Measurements from ENCODE around the gene RAB3C.

The RAB3C gene

GRCh38 chr5:58737671-58738070 lies 154.8 kb downstream of the RAB3C start:
- DNase-seq, result no peak

- DNase-seq, result no peak
Measured at GRCh38 chr5:58738336-58738735, 155.5 kb downstream of the RAB3C start.

- no peak for DNase-seq
Measured at GRCh38 chr5:58739051-58739450, 156.2 kb downstream of the RAB3C start.

GRCh38 chr5:58740956-58741355 lies 158.1 kb downstream of the RAB3C start:
- no peak for DNase-seq

- no peak for DNase-seq
Measured at GRCh38 chr5:58745350-58745749, 162.5 kb downstream of the RAB3C start.

- no peak for DNase-seq
Measured at GRCh38 chr5:58746321-58746720, 163.4 kb downstream of the RAB3C start.

- DNase-seq, result no peak
Measured at GRCh38 chr5:58750036-58750435, 167.2 kb downstream of the RAB3C start.

GRCh38 chr5:58751222-58751837 lies 168.5 kb downstream of the RAB3C start:
- DNase-seq, result no peak

GRCh38 chr5:58752104-58752503 lies 169.2 kb downstream of the RAB3C start:
- DNase-seq, result no peak

GRCh38 chr5:58753446-58753845 lies 170.6 kb downstream of the RAB3C start:
- DNase-seq, result no peak

GRCh38 chr5:58754250-58754649 lies 171.4 kb downstream of the RAB3C start:
- DNase-seq, result no peak

GRCh38 chr5:58755397-58755796 lies 172.5 kb downstream of the RAB3C start:
- DNase-seq, result no peak

GRCh38 chr5:58759745-58760144 lies 176.9 kb downstream of the RAB3C start:
- DNase-seq, result no peak

GRCh38 chr5:58760222-58760621 lies 177.3 kb downstream of the RAB3C start:
- DNase-seq, result no peak

GRCh38 chr5:58761407-58761806 lies 178.5 kb downstream of the RAB3C start:
- DNase-seq, result no peak

GRCh38 chr5:58763390-58763789 lies 180.5 kb downstream of the RAB3C start:
- no peak for DNase-seq

- DNase-seq, result no peak
Measured at GRCh38 chr5:58764199-58764598, 181.3 kb downstream of the RAB3C start.

GRCh38 chr5:58765058-58765457 lies 182.2 kb downstream of the RAB3C start:
- no peak for DNase-seq

- no peak for DNase-seq
Measured at GRCh38 chr5:58767104-58767503, 184.2 kb downstream of the RAB3C start.

- no peak for DNase-seq
Measured at GRCh38 chr5:58770136-58770535, 187.3 kb downstream of the RAB3C start.

- DNase-seq, result no peak
Measured at GRCh38 chr5:58771796-58772195, 188.9 kb downstream of the RAB3C start.

- no peak for DNase-seq
Measured at GRCh38 chr5:58773744-58774441, 191.0 kb downstream of the RAB3C start.

GRCh38 chr5:58774937-58775336 lies 192.1 kb downstream of the RAB3C start:
- no peak for DNase-seq

GRCh38 chr5:58775701-58776262 lies 192.9 kb downstream of the RAB3C start:
- DNase-seq, result no peak

GRCh38 chr5:58776559-58776958 lies 193.7 kb downstream of the RAB3C start:
- no peak for DNase-seq

Measured in stimulated activated naive CD4-positive, alpha-beta T cell treated with Interleukin-2 at 50 U/mL for 16 hours (primary cell).